Sigmoid colon (tissue), 4 donors: ENCODE data around the gene MARCKS.

ENCODE experiments used
- EP300 ChIP-seq, 4 donors: sonication (generic); formaldehyde crosslinking; IDR thresholded peaks; one replicate each; pipeline ENCODE4 v1.6.1; 2017; ENCODE audit warnings: antibody characterized with exemption in 4 of 4
- POLR2A ChIP-seq, 2 donors: fragments of 450-650 bp; IDR thresholded peaks; one replicate each; pipeline ENCODE4 v1.6.1; 2016; ENCODE audit warnings: antibody characterized with exemption in 2 of 2, mild to moderate bottlenecking in 2 of 2, moderate library complexity in 2 of 2
- POLR2AphosphoS5 ChIP-seq, 4 donors: sonication (generic); formaldehyde crosslinking; IDR thresholded peaks; one replicate each; pipeline ENCODE4 v1.6.1; 2017; ENCODE audit warnings: antibody characterized with exemption in 4 of 4
- TF ChIP-seq, protein P1 (sequence below), 4 experiments: fragments of 450-650 bp in 3 of 4; fragments of 200-600 bp in 1 of 4; IDR thresholded peaks; one replicate each; pipeline ENCODE4 v1.5.1; 2016 to 2019; ENCODE audit warnings: antibody characterized with exemption in 4 of 4, mild to moderate bottlenecking in 3 of 4, moderate library complexity in 2 of 4

DNA sequence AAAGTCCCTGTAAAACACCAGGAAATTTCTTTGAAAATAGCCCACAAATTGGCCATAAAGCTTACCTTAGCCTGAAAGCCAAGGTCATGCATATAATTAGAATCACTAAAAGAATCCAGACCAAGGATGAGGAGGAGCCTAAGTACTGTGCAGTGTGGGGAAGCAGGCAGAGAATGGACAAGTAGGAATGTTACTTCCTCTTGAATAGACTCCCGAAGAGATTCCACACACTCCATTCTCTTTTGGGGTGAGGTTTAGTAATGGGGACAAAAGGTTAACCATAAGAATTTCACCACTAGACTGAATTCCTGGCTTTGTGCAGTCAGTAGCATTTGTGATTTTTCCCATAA lies 27.5 kb upstream of the MARCKS start:
- TF ChIP-seq, protein P1, sequence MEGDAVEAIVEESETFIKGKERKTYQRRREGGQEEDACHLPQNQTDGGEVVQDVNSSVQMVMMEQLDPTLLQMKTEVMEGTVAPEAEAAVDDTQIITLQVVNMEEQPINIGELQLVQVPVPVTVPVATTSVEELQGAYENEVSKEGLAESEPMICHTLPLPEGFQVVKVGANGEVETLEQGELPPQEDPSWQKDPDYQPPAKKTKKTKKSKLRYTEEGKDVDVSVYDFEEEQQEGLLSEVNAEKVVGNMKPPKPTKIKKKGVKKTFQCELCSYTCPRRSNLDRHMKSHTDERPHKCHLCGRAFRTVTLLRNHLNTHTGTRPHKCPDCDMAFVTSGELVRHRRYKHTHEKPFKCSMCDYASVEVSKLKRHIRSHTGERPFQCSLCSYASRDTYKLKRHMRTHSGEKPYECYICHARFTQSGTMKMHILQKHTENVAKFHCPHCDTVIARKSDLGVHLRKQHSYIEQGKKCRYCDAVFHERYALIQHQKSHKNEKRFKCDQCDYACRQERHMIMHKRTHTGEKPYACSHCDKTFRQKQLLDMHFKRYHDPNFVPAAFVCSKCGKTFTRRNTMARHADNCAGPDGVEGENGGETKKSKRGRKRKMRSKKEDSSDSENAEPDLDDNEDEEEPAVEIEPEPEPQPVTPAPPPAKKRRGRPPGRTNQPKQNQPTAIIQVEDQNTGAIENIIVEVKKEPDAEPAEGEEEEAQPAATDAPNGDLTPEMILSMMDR (IDR thresholded peaks at IDR 0.05), result no peak
- TF ChIP-seq POLR2AphosphoS5 (IDR thresholded peaks at IDR 0.05) (no peak), EP300 (IDR thresholded peaks at IDR 0.05) (no peak), POLR2A (IDR thresholded peaks at IDR 0.05) (no peak)
